ENCODE measurements around the gene RBFOX1.

RBFOX1 gene

GRCh38 chr16:7344830-7345780, 12.5 kb downstream of the RBFOX1 start:
- DNase-seq (ENCODE audit: low read depth, low spot score) = no peak
- no peak for TF ChIP-seq CTCF (IDR thresholded peaks at IDR 0.05; ENCODE audit: low read depth, low read length)
- in situ Hi-C loops (cut with HindIII; ENCODE audit: low sequenced_read_pairs) = no loop called here
- no peak overlapping the region for H3K4me3 ChIP-seq (ENCODE audit: low read depth, low read length)

GRCh38 chr16:7350806-7351205, 18.2 kb downstream of the RBFOX1 start:
- in situ Hi-C loops (cut with HindIII; ENCODE audit: low sequenced_read_pairs) = no loop called here
- no peak for TF ChIP-seq CTCF (IDR thresholded peaks at IDR 0.05; ENCODE audit: low read depth, low read length)
- no peak overlapping the region for H3K4me3 ChIP-seq (ENCODE audit: low read depth, low read length)
- no peak for DNase-seq (ENCODE audit: low read depth, low spot score)

- in situ Hi-C loops (cut with HindIII; ENCODE audit: low sequenced_read_pairs) = no loop called here
- TF ChIP-seq CTCF (IDR thresholded peaks at IDR 0.05; ENCODE audit: low read depth, low read length) = no peak
- H3K4me3 ChIP-seq (ENCODE audit: low read depth, low read length) = no peak overlapping the region
- no peak for DNase-seq (ENCODE audit: low read depth, low spot score)
Measured at GRCh38 chr16:7351610-7352510, 19.2 kb downstream of the RBFOX1 start.

GRCh38 chr16:7355758-7356157, 23.1 kb downstream of the RBFOX1 start:
- no peak for DNase-seq (ENCODE audit: low read depth, low spot score)
- no peak for TF ChIP-seq CTCF (IDR thresholded peaks at IDR 0.05; ENCODE audit: low read depth, low read length)
- H3K4me3 ChIP-seq (ENCODE audit: low read depth, low read length) = no peak overlapping the region
- in situ Hi-C loops (cut with HindIII; ENCODE audit: low sequenced_read_pairs) = no loop called here

GRCh38 chr16:7361416-7362129, 28.9 kb downstream of the RBFOX1 start:
- no peak overlapping the region for H3K4me3 ChIP-seq (ENCODE audit: low read depth, low read length)
- TF ChIP-seq CTCF (IDR thresholded peaks at IDR 0.05; ENCODE audit: low read depth, low read length) = no peak
- in situ Hi-C loops (cut with HindIII; ENCODE audit: low sequenced_read_pairs) = no loop called here
- no peak for DNase-seq (ENCODE audit: low read depth, low spot score)

- DNase-seq (ENCODE audit: low read depth, low spot score) = no peak
- no peak for TF ChIP-seq CTCF (IDR thresholded peaks at IDR 0.05; ENCODE audit: low read depth, low read length)
- in situ Hi-C loops (cut with HindIII; ENCODE audit: low sequenced_read_pairs) = no loop called here
- no peak overlapping the region for H3K4me3 ChIP-seq (ENCODE audit: low read depth, low read length)
Measured at GRCh38 chr16:7362231-7362630, 29.6 kb downstream of the RBFOX1 start.

Measured in astrocyte of the spinal cord (primary cell).